AG09319 (cell line): ENCODE data around the gene MSH5.
"Not testable (repeated sequence)": the region's sequence is repeated elsewhere in the genome, so short reads cannot be mapped to it uniquely, and the experiment has no call there.

Experiments used
- DNase-seq: peaks from one replicate; pipeline ENCODE4 v3.0.0-alpha.2; 2010; ENCODE audit warnings: low read depth; ENCODE audit errors: extremely low read depth
- TF ChIP-seq, protein P1 (sequence below): IDR thresholded peaks from 2 replicates; pipeline ENCODE4 v1.5.1; 2011; ENCODE audit warnings: low read depth, mild to moderate bottlenecking, inconsistent platforms, low read length, moderate library complexity

Gene MSH5

DNA sequence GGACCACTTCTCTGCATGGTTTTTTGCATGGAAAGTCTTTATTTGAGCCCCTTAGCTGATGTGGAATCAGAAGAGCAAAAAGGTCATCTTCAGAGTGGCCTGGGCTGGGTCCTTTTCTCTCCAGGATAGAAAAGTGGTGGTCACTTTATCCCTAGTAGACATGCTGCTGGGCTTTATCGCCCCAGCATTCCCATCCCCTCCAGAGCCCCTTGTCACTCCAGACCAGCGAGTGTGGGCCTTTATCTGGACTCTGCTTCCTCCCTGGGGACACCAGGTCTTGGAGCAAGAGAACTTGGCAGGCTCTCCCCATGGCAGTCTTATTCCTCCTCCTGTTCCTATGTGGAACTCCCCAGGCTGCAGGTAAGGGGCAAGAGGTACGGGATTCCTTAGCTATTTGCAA lies 33.2 kb upstream of the MSH5 start, which contains the start of gene LY6G6F:
TSS of gene LY6G6F (plus strand) at position 268 of the 400 bp plus-strand sequence. CDS start at position 309, 41 bp downstream.
- TF ChIP-seq, protein P1, sequence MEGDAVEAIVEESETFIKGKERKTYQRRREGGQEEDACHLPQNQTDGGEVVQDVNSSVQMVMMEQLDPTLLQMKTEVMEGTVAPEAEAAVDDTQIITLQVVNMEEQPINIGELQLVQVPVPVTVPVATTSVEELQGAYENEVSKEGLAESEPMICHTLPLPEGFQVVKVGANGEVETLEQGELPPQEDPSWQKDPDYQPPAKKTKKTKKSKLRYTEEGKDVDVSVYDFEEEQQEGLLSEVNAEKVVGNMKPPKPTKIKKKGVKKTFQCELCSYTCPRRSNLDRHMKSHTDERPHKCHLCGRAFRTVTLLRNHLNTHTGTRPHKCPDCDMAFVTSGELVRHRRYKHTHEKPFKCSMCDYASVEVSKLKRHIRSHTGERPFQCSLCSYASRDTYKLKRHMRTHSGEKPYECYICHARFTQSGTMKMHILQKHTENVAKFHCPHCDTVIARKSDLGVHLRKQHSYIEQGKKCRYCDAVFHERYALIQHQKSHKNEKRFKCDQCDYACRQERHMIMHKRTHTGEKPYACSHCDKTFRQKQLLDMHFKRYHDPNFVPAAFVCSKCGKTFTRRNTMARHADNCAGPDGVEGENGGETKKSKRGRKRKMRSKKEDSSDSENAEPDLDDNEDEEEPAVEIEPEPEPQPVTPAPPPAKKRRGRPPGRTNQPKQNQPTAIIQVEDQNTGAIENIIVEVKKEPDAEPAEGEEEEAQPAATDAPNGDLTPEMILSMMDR, result no peak
- DNase-seq, result no peak

DNA sequence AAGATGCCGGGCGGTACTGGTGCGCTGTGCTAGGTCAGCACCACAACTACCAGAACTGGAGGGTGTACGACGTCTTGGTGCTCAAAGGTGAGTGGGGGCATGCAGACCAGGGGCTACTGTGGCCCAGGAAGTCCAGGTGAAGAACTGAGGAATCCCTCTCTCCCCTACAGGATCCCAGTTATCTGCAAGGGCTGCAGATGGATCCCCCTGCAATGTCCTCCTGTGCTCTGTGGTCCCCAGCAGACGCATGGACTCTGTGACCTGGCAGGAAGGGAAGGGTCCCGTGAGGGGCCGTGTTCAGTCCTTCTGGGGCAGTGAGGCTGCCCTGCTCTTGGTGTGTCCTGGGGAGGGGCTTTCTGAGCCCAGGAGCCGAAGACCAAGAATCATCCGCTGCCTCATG lies 32.1 kb upstream of the MSH5 start:
- DNase-seq, result no peak
- TF ChIP-seq, protein P1, result no peak

DNA sequence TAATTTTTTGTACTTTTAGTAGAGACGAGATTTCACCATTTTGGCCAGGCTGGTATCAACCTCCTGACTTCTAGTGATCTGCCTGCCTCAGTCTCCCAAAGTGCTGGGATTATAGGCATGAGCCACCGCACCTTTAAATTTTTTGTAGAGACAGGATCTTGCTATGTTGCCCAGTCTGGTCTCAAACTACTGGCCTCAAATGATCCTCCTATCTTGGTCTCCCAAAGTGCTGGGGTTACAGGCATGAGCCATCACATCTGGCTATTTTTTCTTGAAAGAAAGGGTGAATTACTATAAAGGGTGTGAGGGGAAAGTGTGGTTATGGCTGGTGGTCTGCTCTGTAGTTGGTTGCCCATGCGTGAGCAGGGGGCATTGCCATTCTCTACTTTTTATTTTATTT lies 31.6 kb upstream of the MSH5 start:
- TF ChIP-seq, protein P1, result no peak
- DNase-seq, result no peak

DNA sequence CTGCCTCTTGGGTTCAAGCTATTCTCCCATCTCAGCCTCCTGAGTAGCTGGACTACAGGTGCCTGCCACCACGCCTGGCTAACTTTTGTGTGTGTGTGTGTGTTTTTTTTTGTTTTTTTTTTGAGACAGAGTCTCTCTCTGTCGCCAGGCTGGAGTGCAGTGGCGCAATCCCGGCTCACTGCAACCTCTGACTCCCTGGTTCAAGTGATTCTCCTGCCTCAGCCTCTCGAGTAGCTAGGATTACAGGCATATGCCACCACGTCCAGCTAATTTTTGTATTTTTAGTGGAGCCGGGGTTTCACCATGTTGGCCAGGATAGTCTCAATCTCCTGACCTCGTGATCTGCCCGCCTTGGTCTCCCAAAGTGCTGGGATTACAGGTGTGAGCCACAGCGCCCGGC lies 30.6 kb upstream of the MSH5 start:
- DNase-seq, result not testable (repeated sequence)

DNA sequence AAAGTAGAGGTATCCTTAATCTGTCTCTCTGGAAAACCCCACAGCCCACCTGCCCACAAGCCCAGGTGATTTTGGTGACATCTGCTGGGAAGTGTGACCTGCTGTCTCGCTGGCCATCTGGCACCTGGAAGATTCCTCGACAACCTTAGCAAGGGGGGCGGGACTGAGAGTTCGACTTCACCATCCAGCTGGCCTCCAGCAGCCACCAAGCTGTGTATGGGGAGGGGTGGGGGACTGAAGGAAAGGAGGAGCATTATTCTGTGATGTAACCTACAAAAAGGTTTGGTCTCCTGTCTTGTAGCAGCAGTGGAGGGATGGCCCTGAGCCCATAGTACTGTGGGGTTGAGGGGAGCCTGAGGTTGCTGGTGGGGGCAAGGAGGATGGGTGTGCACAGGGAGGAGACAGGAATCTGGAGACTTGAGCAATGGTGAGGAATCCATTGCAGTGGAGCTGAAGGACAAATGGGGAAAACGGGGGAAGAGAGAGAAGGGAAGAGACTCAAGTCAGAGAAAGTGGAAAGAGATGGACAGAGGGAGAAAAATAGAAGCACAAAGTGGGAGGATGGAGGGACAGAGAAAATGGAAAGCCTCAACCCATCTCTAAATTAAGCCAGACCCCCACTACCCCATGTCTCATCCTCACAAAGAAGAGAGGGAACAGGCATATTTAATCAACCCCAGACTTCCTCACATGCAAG lies 29.1 kb upstream of the MSH5 start:
- no peak for DNase-seq
- TF ChIP-seq, protein P1, result no peak

GRCh38 chr6:31711233-31711632 lies 28.6 kb upstream of the MSH5 start:
- DNase-seq, result no peak
- TF ChIP-seq, protein P1, result no peak

DNA sequence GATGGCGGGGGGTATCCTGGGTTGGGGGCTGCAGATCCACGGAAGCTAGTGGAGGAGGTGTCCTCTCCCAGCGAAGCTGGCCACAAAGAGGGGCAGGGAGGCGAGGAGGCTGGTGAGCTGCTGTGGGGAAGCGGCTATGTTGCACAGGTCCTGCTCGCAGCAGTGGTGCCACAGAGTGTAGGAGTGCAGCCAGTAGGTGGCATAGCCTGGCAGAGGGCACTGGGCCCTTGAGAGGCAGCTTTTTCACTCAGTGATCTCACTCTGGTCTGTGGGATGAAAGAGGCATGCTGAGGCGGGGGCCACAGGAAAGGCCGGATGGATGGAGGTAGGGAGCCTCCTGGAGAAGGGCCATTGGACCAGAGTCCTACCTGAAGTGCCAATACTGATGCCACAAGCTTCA lies 27.5 kb upstream of the MSH5 start:
- DNase-seq, result no peak
- TF ChIP-seq, protein P1, result no peak; the same call in 1 of the 2 replicates

DNA sequence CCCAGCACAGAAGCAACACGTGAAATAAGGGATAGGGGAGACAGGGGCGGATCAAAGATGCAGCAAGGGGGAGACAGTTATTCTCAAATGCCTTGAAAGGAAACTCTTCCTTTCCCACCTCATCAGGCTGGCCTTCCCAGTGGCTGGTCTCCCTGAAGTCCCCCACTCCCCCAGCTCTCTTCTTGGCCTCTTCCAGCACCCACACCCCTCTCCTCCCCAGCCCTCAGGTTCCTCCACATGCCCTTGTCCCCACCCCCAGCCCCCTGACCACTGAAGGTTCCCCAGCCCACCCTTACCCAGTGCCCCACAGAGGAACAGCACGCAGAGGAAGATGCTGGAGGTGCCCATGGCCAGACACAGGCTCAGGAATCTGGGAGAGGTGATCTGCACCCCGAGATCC lies 26.3 kb upstream of the MSH5 start:
- no peak for DNase-seq
- TF ChIP-seq, protein P1, result no peak
